Tongue (tissue), 2 donors: Measurements from ENCODE around the gene ZNF320. TPM values are rescaled to one million over a fixed set of nuclear protein-coding genes. Genes with fewer than 3 reads are reported as not detected.
A peak's percentile ranks its signal among the peaks of the same experiment; 100 is the strongest.
"Not testable (repeated sequence)": the region's sequence is repeated elsewhere in the genome, so short reads cannot be mapped to it uniquely, and the experiment has no call there.

Source experiments
- DNase-seq: peaks from one replicate; pipeline ENCODE4 v3.0.0-alpha.2; 2015
- total RNA-seq: library from RNA; depleted of rRNA; stranded (reverse); fragments of >200 nt; gene quantifications from one replicate; pipeline ENCODE4 v1.2.3, GENCODE V29; 2014

Gene ZNF320
- total RNA-seq, result 27.7 TPM

DNA sequence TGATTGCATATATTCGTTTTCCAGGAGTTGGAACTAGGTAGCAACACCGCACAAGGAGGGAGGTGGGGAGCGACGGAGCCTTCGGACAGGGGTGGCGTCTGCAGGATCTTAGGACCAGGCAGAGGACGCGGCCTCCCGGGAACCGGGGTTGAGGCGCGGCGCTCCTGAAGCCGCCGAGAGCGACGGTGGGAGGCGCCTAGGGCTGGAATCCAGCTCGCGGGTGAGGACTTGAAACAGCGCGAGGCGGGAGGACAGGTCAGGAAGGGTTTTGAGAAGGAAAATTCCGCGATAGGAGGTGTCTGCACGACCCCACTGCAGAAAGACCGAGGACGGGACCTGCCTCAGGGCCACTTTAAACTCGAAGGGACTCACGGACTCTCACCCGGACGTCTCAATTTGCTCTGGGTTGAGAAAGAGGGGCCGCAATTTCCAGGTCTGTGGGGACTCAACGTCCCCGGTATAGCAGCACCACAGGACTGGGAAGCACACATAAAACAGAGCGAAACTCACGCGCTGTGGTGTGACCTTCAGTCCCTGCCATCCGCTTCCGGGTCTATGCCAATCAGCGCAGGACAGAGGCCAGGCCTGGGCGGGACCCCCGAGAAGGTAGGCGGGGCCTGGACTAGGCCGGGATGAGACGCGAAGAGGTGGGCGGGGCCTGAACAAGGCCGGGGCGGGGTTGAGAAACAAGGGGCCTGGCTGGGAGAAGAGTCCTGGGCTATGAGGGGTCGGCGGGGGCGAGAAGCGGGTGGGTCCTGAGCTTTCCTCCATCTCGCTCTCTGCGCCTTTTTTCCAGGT, at the start of gene ZNF320:
Gene ZNF320 (minus strand): TSS at position 498 of the 798 bp plus-strand sequence. CDS start 7,380 bp downstream, outside the sequence.
- peak; percentile 98 for DNase-seq

DNA sequence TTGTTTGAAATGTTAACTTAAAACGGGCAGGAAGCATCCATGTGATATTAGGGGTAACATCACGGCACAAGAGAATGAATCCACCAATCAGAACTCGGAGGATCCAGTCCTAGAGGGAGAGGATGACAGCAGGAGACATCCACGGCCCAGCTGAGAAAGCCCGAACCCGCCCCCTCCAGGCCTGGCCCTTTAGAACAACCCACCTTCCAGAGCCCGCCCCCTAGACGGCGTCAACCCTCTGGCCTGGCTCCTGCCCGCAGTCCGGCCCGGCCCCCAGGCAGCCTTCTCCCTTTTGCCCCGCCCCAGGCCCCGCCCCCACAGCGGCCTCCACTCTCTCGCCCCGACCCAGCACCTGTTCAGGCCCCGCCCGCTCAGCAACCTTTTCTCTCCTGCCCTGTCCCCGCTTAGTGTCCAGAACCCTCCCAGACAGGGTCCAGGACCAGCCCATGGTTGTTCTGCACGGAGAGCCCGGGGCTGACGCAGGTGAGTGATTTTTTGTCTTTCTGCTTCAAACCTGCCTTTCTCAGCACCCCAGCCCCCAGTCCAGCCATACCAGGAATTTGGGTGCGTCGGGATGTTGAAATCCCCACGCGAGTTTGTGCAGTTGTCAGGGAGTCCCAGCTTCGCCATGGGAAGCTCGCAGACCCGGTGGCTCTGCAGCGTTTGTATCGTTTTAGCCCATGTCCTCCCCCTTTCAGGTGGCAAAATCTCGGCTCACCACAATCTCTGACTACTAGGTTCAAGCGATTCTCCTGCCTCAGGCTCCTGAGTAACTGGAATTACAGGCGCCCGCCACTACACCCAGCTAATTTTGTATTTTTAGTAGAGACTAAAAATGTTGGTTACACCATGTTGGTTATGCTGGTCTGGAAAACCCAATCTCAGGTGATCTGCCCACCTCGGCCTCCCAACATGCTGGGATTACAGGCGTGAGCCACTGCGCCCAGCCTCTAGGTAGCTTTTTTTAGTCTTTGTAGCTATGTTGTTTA, 49.2 kb upstream of the ZNF320 start:
- peak; percentile 80 for DNase-seq

- DNase-seq, result no peak
Observed at GRCh38 chr19:52945652-52946321, 48.4 kb upstream of the ZNF320 start.

DNA sequence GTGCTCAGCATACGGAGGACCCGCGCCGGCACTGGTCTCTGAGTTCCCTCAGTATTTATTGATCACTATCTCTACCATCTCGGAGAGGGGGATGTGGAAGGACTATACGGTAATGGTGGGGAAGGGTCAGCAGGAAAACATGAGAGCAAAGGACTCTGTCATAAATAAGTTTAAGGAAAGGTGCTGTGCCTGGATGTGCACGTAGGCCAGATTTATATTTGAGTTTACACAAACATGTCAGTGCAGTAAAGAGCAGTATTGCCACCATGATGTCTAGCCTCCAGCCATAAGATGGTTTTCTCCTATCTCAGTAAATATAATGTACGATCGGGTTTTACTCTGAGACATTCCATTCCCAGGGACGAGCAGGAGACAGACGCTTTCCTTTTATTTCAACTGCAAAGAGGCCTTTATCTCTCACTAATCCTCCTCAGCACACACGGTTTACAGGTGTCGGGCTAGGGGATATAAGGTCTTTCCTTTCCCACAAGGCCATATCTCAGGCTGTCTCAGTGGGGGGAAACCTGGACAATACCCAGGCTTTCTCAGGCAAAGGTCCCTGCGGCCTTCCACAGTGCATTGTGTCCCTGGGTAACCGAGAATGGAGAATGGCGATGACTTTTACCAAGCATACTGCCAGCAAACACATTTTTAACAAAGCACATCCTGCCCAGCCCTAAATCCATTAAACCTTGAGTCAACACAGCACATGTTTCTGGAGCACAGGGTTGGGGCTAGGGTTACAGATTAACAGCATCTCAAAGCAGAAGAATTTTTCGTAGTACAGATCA, 47.5 kb upstream of the ZNF320 start:
- DNase-seq, result peak; percentile 15

DNA sequence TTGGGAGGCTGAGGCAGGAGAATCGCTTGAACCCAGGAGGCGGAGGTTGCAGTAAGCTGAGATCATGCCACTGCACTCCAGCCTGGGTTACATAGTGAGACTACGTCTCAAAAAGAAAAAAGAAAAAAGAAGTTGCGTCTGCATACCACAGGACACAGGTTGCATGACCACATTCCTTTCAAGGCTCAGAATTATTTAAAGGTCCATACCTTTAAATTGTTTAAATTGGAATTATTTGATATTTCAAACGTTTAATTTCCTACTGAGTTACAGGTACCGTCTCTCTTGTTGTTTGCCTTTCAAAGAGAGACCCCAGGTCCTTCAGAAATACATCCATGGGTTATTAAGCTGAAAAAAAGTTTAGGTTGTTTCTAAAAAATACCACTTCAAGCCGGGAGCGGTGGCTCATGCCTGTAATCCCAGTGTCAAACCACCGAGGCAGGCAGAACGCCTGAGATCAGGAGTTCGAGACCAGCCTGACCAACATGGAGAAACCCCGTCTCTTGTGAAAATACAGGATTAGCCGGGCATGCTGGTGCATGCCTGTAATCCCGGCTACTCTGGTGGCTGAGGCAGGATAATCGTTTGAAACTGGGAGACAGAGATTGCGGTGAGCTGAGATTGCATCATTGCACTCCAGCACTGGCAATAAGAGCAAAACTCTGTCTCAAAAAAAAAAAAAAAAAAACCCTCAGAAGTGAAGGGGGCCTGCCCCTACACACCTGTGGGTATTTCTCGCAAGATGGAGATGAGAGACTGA, 46.6 kb upstream of the ZNF320 start:
- DNase-seq, result peak; percentile 27

DNA sequence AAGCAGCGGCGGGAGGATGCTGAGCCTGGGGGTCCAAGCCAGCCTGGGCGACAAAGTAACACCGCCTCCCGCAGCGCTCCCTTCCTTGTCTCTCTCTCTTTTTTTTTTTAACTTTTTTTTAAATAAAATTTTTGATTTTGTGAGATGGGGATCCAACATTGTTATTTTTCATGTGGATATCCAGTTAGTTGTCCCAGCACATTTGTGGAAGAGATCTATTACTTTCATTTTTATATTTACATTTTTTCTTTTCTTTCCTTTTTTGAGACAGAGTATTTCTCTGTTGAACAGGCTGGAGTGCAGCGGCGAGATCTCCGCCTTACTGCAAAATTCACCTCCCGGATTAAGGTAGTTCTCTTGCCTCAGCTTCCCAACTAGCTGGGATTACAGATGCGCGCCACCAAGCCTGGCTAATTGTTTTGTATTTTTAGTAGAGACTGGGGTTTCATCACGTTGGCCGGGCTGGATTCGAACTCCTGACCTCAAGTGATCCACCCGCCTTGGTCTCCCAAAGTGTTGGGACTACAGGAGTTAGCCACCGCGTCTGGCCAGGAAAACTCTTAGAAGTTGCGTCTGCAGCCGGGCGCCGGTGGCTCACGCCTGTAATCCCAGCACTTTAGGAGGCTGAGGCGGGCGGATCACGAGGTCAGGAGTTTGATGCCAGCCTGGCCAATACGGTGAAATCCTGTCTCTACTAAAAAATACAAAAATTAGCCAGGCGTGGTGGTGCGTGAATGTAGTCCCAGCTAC, 45.9 kb upstream of the ZNF320 start:
- no peak for DNase-seq

- DNase-seq, result peak; percentile 94
Observed at GRCh38 chr19:52942386-52943133, 45.1 kb upstream of the ZNF320 start.

GRCh38 chr19:52941941-52942385, 44.5 kb upstream of the ZNF320 start:
- DNase-seq, result peak; percentile 58

DNA sequence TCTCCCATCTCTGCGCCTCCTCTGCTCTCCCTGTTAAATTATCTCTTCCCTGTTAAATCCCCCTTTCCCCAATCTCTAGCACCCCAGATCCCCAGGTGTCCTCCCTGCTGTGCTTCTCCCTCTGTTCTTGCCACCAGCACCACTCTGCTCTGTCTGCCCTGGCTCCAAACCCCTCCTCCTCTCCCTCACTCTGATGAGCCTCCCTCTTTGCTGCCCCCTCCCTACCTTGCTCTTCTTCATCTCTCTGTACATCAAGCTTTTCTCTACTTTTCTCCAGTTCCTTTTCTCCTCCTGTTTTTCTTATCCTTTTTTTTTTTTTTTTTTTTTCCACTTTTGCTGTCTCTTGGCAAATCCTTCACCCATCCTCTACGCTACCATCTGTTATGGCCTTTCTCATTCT, 44.1 kb upstream of the ZNF320 start:
- not testable (repeated sequence) for DNase-seq

- DNase-seq, result not testable (repeated sequence)
Observed at GRCh38 chr19:52940905-52941304, 43.5 kb upstream of the ZNF320 start.

GRCh38 chr19:52938761-52939160, 41.3 kb upstream of the ZNF320 start:
- DNase-seq, result peak; percentile 26

GRCh38 chr19:52936954-52937325, 39.5 kb upstream of the ZNF320 start:
- DNase-seq, result no peak

DNA sequence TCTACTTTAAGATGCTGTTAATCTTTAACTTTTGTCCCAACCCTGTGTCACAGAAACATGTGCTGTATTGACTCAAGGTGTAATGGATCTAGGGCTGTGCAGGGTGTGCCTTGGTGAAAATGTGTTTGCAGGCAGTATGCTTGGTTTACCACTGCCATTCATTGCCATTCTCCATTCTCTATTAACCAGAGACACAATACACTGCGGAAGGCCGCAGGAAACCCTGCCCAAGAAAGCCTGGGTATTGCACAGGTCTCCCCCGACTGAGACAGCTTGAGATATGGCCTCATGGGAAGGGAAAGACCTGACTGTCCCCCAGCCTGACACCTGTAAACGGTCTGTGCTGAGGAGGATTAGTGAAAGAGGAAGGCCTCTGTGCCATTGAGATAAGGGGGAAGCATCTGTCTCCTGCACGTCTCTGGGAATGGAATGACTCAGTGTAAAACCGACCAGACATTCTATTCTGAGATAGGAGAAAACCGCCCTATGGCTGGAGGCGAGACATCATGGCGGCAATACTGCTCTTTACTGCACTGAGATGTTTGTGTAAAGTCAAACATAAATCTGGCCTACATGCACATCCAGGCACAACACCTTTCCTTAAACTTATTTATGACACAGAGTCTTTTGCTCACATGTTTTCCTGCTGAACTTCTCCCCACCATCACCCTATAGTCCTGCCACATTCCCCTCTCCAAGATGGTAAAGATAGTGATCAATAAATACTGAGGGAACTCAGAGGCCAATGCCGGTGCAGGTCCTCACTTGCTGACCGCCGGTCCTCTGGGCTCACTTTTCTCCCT, 38.9 kb upstream of the ZNF320 start:
- no peak for DNase-seq

DNA sequence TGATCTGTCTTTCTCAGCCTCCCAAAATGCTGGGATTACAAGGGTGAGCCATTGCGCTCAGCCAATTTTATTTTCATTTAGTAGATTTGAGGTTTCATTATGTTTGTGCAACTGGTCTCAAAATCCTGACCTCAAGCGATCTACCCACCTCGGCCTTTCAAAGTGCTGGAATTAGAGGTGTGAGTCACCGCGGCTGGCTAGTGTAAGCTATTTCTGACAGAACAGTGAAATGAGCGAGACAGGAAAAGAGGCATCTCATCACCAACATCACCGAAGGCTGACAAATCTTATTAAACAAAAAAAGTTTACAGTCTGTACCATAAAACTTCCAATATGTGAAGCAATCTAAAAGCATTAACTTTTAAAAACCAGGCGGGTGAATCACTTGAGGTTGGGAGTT, 38.0 kb upstream of the ZNF320 start:
- DNase-seq, result no peak

DNA sequence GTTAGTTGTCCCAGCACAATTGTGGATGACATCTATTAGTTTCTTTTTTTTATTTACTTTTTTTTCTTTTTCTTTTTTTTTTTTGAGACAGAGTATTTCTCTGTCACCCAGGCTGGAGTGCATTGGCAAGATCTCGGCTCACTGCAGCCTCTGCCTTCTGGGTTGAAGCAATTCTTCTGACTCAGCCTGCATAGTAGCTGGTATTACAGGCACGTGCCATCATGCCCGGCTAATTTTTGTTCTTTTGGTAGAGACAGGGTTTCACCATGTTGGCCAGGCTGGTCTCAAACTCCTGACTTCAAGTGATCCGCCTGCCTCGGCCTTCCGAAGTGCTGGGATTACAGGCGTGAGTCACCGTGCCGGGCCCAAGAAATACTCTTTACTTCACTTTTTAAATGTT, 27.2 kb upstream of the ZNF320 start:
- not testable (repeated sequence) for DNase-seq

DNA sequence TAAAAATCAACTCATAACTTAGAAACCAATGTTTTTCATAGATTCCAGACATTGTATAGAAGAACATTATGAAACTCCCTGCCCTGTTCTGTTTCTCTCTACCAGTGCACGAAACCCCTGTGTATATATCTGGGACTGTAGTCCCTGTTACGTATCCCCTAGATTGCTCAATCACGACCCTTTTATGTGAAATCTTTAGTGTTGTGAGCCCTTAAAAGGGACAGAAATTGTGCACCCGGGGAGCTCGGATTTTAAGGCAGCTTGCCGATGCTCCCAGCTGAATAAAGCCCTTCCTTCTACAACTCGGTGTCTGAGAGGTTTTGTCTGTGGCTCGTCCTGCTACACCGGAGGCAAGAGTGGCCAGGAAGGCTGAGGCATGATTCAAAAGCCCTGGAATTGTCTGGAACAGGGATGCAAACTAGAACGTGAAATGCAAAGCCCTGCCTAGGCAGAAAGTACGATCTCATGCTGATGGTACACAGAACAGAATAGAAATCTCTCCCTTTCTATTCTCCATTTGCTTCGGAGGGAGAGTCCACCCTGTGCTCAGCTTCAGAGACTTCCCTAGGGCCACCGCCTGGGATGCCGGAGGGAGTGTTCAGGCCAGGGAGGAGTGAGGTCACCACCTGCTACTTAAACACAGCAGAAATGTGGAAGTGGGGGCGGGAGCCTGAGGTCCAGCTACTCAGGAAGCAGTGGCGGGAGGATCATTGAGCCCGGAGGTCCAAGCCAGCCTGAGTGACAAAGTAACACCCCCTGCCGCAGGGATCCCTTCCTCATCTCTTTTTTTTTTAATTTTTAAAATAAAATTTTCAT, 26.6 kb upstream of the ZNF320 start:
- no peak for DNase-seq
